ENCODE results near the gene ANKRD9. TPM values are rescaled to one million over a fixed set of nuclear protein-coding genes. Genes with fewer than 3 reads are reported as not detected.

ANKRD9 gene
- total and polyA plus RNA-seq, 2 of the 13 experiments (the other 11 are each of a cell fraction or from before 2014, with no cell fraction given): 10.0 to 15.0 TPM

DNA sequence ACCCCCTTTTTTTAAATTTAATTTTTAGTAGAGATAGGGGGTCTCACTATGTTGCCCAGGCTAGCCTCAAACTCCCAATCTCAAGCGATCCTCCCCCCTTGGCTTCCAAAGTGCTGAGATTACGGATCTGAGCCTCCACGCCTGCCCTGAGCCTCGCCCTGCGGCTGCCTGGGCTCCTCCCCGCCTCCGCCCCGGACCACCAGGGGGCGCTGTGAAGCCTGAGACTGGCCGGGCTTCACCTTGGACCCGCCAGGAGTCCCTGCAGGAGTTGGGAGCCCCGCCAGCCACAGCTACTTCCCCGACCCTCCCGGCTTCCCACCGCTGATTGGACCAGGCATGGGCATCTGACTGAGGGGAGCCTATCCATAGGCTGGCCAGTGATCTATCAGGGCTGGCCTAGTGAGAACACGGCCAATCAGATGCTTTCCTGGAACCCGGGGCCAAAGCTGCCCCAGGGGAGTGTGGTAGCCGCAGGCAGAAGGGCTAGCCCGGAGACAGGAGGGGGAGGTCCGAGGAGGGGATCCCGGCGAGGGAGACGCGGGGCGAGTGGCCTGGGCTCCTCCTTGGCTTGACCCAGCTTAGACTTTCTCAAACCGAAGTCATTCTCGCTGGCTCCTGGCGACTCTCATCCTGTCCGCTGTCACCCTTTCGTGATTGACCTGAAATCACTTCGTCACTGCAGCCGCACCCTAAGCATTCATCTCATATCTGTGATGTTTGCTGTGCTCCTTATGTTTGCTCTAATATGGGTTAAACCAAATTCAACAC lies 15.1 kb upstream of the ANKRD9 start (continued):
- TF ChIP-seq FOSL2 (CRISPR knock-in tag; IDR thresholded peaks at IDR 0.05) (peak; percentile 29), ZSCAN5A (CRISPR knock-in tag; IDR thresholded peaks at IDR 0.05; ENCODE audit: borderline replicate concordance) (no peak), ZNF12 (CRISPR knock-in tag; IDR thresholded peaks at IDR 0.05) (no peak), ZNF496 (CRISPR knock-in tag; IDR thresholded peaks at IDR 0.05; ENCODE audit: insufficient replicate concordance) (no peak), SIX4 (CRISPR knock-in tag; IDR thresholded peaks at IDR 0.05) (peak; percentile 14), ZNF276 (CRISPR knock-in tag; IDR thresholded peaks at IDR 0.05; ENCODE audit: low read depth) (0 out of 2 replicates have a peak, but pooled peaks have one; percentile 33), KDM3A (CRISPR knock-in tag; IDR thresholded peaks at IDR 0.05; ENCODE audit: low read depth) (peak; percentile 85), KDM1A (CRISPR knock-in tag; IDR thresholded peaks at IDR 0.05) (peak; percentile 34; the same call in 1 of the 2 replicates), IRF2 (CRISPR knock-in tag; IDR thresholded peaks at IDR 0.05) (peak; percentile 73; the same call in 1 of the 2 replicates), THRA (CRISPR knock-in tag; IDR thresholded peaks at IDR 0.05; ENCODE audit: borderline replicate concordance) (peak; percentile 75; the same call in 1 of the 2 replicates), TARDBP (CRISPR knock-in tag; IDR thresholded peaks at IDR 0.05) (no peak; the same call in 1 of the 2 replicates), ZFP36L1 (CRISPR knock-in tag; IDR thresholded peaks at IDR 0.05) (peak; percentile 61; the same call in 1 of the 2 replicates)
- TF ChIP-seq, protein P1, sequence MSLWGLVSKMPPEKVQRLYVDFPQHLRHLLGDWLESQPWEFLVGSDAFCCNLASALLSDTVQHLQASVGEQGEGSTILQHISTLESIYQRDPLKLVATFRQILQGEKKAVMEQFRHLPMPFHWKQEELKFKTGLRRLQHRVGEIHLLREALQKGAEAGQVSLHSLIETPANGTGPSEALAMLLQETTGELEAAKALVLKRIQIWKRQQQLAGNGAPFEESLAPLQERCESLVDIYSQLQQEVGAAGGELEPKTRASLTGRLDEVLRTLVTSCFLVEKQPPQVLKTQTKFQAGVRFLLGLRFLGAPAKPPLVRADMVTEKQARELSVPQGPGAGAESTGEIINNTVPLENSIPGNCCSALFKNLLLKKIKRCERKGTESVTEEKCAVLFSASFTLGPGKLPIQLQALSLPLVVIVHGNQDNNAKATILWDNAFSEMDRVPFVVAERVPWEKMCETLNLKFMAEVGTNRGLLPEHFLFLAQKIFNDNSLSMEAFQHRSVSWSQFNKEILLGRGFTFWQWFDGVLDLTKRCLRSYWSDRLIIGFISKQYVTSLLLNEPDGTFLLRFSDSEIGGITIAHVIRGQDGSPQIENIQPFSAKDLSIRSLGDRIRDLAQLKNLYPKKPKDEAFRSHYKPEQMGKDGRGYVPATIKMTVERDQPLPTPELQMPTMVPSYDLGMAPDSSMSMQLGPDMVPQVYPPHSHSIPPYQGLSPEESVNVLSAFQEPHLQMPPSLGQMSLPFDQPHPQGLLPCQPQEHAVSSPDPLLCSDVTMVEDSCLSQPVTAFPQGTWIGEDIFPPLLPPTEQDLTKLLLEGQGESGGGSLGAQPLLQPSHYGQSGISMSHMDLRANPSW (CRISPR knock-in tag; IDR thresholded peaks at IDR 0.05; ENCODE audit: borderline replicate concordance): no peak
- TF ChIP-seq, protein P2, sequence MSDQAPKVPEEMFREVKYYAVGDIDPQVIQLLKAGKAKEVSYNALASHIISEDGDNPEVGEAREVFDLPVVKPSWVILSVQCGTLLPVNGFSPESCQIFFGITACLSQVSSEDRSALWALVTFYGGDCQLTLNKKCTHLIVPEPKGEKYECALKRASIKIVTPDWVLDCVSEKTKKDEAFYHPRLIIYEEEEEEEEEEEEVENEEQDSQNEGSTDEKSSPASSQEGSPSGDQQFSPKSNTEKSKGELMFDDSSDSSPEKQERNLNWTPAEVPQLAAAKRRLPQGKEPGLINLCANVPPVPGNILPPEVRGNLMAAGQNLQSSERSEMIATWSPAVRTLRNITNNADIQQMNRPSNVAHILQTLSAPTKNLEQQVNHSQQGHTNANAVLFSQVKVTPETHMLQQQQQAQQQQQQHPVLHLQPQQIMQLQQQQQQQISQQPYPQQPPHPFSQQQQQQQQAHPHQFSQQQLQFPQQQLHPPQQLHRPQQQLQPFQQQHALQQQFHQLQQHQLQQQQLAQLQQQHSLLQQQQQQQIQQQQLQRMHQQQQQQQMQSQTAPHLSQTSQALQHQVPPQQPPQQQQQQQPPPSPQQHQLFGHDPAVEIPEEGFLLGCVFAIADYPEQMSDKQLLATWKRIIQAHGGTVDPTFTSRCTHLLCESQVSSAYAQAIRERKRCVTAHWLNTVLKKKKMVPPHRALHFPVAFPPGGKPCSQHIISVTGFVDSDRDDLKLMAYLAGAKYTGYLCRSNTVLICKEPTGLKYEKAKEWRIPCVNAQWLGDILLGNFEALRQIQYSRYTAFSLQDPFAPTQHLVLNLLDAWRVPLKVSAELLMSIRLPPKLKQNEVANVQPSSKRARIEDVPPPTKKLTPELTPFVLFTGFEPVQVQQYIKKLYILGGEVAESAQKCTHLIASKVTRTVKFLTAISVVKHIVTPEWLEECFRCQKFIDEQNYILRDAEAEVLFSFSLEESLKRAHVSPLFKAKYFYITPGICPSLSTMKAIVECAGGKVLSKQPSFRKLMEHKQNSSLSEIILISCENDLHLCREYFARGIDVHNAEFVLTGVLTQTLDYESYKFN (CRISPR knock-in tag; conservative IDR thresholded peaks at IDR 0.05): peak; percentile 57
- TF ChIP-seq, protein P3, sequence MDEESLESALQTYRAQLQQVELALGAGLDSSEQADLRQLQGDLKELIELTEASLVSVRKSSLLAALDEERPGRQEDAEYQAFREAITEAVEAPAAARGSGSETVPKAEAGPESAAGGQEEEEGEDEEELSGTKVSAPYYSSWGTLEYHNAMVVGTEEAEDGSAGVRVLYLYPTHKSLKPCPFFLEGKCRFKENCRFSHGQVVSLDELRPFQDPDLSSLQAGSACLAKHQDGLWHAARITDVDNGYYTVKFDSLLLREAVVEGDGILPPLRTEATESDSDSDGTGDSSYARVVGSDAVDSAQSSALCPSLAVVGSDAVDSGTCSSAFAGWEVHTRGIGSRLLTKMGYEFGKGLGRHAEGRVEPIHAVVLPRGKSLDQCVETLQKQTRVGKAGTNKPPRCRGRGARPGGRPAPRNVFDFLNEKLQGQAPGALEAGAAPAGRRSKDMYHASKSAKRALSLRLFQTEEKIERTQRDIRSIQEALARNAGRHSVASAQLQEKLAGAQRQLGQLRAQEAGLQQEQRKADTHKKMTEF (CRISPR knock-in tag; IDR thresholded peaks at IDR 0.05): peak; percentile 77
